Fibroblast of lung (primary cell): ENCODE measurements around the gene SECISBP2L.

Source experiments
- CTCF ChIP-seq, 2 donors: IDR thresholded peaks in 1 of 2; conservative IDR thresholded peaks in 1 of 2; 1 replicate in 1 of 2; 2 replicates in 1 of 2; pipeline ENCODE4 v1.5.1; 2011 to 2012; ENCODE audit warnings: low read length in 2 of 2, control low read depth in 1 of 2, inconsistent platforms in 1 of 2, low read depth in 1 of 2, mild to moderate bottlenecking in 1 of 2
- EZH2 ChIP-seq: IDR thresholded peaks from 2 replicates; pipeline ENCODE4 v1.5.1; 2012; ENCODE audit warnings: low read length, control low read depth, mild to moderate bottlenecking; ENCODE audit errors: missing control alignments

DNA sequence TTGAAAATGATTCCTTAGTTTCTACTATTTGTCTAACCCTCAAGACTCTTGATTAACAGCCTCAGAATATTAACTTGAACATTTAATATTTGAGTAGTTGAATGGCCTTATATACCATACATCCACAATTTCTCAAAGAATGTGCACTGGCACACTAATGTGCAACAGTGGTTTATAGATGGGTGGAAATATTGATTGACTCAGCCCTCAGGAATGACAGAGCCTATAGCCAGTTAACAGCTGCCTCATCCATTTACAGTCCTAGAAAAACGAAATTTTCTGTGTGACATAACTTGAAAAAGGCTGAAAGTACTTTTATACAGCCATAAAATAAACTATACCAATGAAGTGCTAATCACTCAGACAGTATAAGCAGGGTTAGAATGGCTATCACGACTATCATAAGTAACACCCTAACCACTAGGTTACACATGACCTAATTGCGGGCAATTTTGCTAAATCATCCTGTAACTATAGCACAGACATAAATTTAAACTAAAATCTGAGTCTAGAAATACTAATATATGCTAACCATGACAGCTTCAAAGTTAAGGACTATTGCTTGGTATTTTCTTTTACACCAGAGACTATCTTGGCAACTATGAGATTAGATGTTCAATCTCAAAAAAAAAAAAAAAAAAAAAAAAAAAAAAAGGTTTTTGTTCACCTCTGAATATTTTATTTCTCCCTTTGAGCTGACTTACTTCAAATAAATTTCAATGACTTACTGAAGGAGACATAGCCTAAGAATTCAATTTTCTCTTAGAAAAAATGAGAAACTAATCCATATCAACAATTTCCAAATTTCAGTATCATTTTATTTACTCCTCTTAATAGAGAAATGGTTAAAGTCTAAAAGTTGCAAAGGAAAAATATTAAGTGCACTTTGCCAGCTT lies 9.3 kb downstream of the SECISBP2L start:
- TF ChIP-seq EZH2 (no peak), CTCF (conservative IDR thresholded peaks at IDR 0.05 in 1 of 2, IDR thresholded peaks at IDR 0.05 in 1 of 2; ENCODE audit: low read depth in 1 of 2, low read length in 2 of 2) (no peak)
